ENCODE data around the gene TNFRSF13B.
"Not testable (repeated sequence)": the region's sequence is repeated elsewhere in the genome, so short reads cannot be mapped to it uniquely, and the experiment has no call there.

Gene TNFRSF13B

DNA sequence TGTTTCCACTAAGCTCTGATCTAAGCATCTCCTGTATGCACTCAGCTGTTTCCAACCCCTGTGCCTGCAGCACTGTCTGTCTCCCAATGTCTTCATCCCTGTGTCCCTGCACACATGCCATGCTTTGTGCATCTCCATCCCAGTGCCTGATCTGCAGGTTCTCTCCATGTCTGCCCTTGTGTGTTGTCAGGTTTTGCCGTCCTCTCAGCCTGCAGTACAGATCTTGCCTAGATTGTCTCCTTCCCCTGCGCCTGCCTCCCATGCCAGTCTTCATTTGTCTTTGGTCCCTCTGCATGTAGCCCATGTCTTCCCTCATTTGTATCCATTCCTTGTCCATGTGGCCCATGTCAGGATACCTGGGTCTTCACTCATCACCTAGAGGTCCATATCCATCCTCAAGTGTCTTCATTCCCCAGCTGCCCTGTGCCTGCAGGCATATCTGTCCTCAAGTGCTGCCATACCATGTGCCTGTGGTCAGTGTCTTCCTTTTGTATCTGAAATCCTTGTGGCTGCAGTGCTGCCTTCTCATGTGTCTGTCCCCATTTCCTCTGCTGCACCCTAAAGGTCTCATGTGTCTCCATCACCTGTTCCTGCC, 71.5 kb downstream of the TNFRSF13B start:
- TF ChIP-seq GABPA (IDR thresholded peaks at IDR 0.05; ENCODE audit: low read depth) = no peak
- no peak for TF ChIP-seq SPI1 (IDR thresholded peaks at IDR 0.05; ENCODE audit: borderline replicate concordance, low read depth)
- TF ChIP-seq, protein P1, sequence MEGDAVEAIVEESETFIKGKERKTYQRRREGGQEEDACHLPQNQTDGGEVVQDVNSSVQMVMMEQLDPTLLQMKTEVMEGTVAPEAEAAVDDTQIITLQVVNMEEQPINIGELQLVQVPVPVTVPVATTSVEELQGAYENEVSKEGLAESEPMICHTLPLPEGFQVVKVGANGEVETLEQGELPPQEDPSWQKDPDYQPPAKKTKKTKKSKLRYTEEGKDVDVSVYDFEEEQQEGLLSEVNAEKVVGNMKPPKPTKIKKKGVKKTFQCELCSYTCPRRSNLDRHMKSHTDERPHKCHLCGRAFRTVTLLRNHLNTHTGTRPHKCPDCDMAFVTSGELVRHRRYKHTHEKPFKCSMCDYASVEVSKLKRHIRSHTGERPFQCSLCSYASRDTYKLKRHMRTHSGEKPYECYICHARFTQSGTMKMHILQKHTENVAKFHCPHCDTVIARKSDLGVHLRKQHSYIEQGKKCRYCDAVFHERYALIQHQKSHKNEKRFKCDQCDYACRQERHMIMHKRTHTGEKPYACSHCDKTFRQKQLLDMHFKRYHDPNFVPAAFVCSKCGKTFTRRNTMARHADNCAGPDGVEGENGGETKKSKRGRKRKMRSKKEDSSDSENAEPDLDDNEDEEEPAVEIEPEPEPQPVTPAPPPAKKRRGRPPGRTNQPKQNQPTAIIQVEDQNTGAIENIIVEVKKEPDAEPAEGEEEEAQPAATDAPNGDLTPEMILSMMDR (IDR thresholded peaks at IDR 0.05; ENCODE audit: insufficient read depth, low read length) = no peak
- TF ChIP-seq, protein P2, sequence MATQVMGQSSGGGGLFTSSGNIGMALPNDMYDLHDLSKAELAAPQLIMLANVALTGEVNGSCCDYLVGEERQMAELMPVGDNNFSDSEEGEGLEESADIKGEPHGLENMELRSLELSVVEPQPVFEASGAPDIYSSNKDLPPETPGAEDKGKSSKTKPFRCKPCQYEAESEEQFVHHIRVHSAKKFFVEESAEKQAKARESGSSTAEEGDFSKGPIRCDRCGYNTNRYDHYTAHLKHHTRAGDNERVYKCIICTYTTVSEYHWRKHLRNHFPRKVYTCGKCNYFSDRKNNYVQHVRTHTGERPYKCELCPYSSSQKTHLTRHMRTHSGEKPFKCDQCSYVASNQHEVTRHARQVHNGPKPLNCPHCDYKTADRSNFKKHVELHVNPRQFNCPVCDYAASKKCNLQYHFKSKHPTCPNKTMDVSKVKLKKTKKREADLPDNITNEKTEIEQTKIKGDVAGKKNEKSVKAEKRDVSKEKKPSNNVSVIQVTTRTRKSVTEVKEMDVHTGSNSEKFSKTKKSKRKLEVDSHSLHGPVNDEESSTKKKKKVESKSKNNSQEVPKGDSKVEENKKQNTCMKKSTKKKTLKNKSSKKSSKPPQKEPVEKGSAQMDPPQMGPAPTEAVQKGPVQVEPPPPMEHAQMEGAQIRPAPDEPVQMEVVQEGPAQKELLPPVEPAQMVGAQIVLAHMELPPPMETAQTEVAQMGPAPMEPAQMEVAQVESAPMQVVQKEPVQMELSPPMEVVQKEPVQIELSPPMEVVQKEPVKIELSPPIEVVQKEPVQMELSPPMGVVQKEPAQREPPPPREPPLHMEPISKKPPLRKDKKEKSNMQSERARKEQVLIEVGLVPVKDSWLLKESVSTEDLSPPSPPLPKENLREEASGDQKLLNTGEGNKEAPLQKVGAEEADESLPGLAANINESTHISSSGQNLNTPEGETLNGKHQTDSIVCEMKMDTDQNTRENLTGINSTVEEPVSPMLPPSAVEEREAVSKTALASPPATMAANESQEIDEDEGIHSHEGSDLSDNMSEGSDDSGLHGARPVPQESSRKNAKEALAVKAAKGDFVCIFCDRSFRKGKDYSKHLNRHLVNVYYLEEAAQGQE (IDR thresholded peaks at IDR 0.05; ENCODE audit: insufficient replicate concordance, low read depth) = no peak
- TF ChIP-seq POLR2AphosphoS5 (IDR thresholded peaks at IDR 0.05; ENCODE audit: low read depth) = no peak
- Histone ChIP-seq H3K27ac (replicated peaks) (no peak overlapping the region), H3K27me3 (ENCODE audit: insufficient read depth, poor library complexity, severe bottlenecking) (no peaks in the 10 kb centered on the region), H3K4me3 (replicated peaks; ENCODE audit: insufficient read depth, low read length) (no peak overlapping the region)
- DNase-seq (ENCODE audit: low read depth in 1 of 2, low spot score in 1 of 2) = no peak

GRCh38 chr17:16897211-16897896, 74.6 kb downstream of the TNFRSF13B start:
- H3K27ac ChIP-seq (replicated peaks); H3K27me3 ChIP-seq (ENCODE audit: insufficient read depth, poor library complexity, severe bottlenecking); DNase-seq (ENCODE audit: low read depth in 1 of 2, low spot score in 1 of 2); H3K4me3 ChIP-seq (replicated peaks; ENCODE audit: insufficient read depth, low read length): not testable (repeated sequence)

DNA sequence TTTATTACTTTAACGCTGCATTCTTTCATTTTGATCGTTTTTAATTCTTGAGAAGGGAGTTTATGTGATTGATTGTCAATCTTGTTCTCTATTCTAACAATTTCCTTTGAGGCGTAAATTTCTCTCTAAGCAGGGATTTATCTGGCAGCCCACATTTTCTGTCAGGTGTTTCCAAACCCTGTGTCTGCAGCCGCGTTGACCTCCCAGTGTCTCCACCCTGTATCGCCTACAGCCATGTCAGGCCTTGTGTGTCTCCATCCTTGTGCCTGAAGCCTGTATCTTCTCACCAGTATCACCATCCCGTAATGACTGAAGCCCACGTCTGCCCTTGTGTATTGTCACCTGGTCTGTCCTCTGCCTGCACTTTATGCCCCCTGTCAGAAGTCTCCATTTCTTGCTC, 75.7 kb downstream of the TNFRSF13B start:
- not testable (repeated sequence) for H3K4me3 ChIP-seq (replicated peaks; ENCODE audit: insufficient read depth, low read length); H3K27ac ChIP-seq (replicated peaks); H3K27me3 ChIP-seq (ENCODE audit: insufficient read depth, poor library complexity, severe bottlenecking); DNase-seq (ENCODE audit: low read depth in 1 of 2, low spot score in 1 of 2)

- not testable (repeated sequence) for H3K27ac ChIP-seq (replicated peaks); H3K27me3 ChIP-seq (ENCODE audit: insufficient read depth, poor library complexity, severe bottlenecking); DNase-seq (ENCODE audit: low read depth in 1 of 2, low spot score in 1 of 2)
Measured at GRCh38 chr17:16893527-16893926, 78.4 kb downstream of the TNFRSF13B start.

GRCh38 chr17:16892876-16893454, 79.0 kb downstream of the TNFRSF13B start:
- H3K27ac ChIP-seq (replicated peaks); H3K27me3 ChIP-seq (ENCODE audit: insufficient read depth, poor library complexity, severe bottlenecking); H3K4me3 ChIP-seq (replicated peaks; ENCODE audit: insufficient read depth, low read length); DNase-seq (ENCODE audit: low read depth in 1 of 2, low spot score in 1 of 2): not testable (repeated sequence)

More at GRCh38 chr17:16893527-16893926, 78.4 kb downstream of the TNFRSF13B start:
- H3K4me3 ChIP-seq (replicated peaks; ENCODE audit: insufficient read depth, low read length) = not testable (repeated sequence)

GRCh38 chr17:16889088-16889465, 82.8 kb downstream of the TNFRSF13B start:
- Histone ChIP-seq H3K27ac (replicated peaks) (no peak overlapping the region), H3K4me3 (replicated peaks; ENCODE audit: insufficient read depth, low read length) (no peak overlapping the region), H3K27me3 (ENCODE audit: insufficient read depth, poor library complexity, severe bottlenecking) (no peaks in the 10 kb centered on the region)
- TF ChIP-seq POLR2AphosphoS5 (IDR thresholded peaks at IDR 0.05; ENCODE audit: low read depth) = no peak
- TF ChIP-seq SPI1 (IDR thresholded peaks at IDR 0.05; ENCODE audit: borderline replicate concordance, low read depth) = no peak
- TF ChIP-seq GABPA (IDR thresholded peaks at IDR 0.05; ENCODE audit: low read depth) = no peak
- TF ChIP-seq, protein P1 (IDR thresholded peaks at IDR 0.05; ENCODE audit: insufficient read depth, low read length) = no peak
- TF ChIP-seq, protein P2 (IDR thresholded peaks at IDR 0.05; ENCODE audit: insufficient replicate concordance, low read depth) = no peak
- no peak for DNase-seq (ENCODE audit: low read depth in 1 of 2, low spot score in 1 of 2)
